Measurements from ENCODE around the gene CEP128.

Gene CEP128

DNA sequence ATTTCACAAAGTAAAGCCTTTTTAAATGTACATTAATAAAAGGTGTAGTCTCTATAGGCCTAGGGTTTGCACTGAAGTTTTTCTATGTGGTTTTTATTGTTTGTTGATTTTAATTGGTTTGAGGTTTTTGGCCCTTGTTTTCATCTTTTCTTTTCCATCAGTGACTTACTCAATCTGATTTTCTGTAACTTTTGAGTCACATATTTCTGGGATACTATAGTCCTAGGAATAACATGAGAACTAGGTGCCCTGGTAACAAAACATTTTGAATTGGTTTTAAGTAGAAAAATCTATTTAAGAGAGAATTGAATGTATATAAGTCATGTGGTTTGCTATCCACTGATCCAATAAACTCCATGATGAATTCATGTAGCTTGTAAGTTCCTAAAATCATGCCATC, 311.9 kb downstream of the CEP128 start:
- H3K27me3 ChIP-seq (ENCODE audit: control insufficient read depth, insufficient read depth, low read length) = no peaks in the 10 kb centered on the region
- no peak overlapping the region for H3K9ac ChIP-seq (ENCODE audit: low read depth, low read length)
- no peaks in the 10 kb centered on the region for H3K9me3 ChIP-seq (replicated peaks; ENCODE audit: low read length)
- no peaks in the 10 kb centered on the region for H3K36me3 ChIP-seq (ENCODE audit: insufficient read depth, low read length)
- no peak overlapping the region for H3K4me2 ChIP-seq (ENCODE audit: low read length)
- H3K4me3 ChIP-seq (ENCODE audit: low read length) = no peak overlapping the region
- H3K4me1 ChIP-seq (ENCODE audit: control insufficient read depth, insufficient read depth, low read length) = no peaks in the 10 kb centered on the region

- Histone ChIP-seq H3K27me3 (ENCODE audit: control insufficient read depth, insufficient read depth, low read length) (no peaks in the 10 kb centered on the region), H3K4me1 (ENCODE audit: control insufficient read depth, insufficient read depth, low read length) (no peaks in the 10 kb centered on the region), H3K9me3 (replicated peaks; ENCODE audit: low read length) (no peaks in the 10 kb centered on the region), H3K4me3 (ENCODE audit: low read length) (no peak overlapping the region), H3K36me3 (ENCODE audit: insufficient read depth, low read length) (no peaks in the 10 kb centered on the region), H3K4me2 (ENCODE audit: low read length) (no peak overlapping the region), H3K9ac (ENCODE audit: low read depth, low read length) (no peak overlapping the region)
Observed at GRCh38 chr14:80628547-80628946, 313.0 kb downstream of the CEP128 start.

- no peaks in the 10 kb centered on the region for H3K4me1 ChIP-seq (ENCODE audit: control insufficient read depth, insufficient read depth, low read length)
- H3K36me3 ChIP-seq (ENCODE audit: insufficient read depth, low read length) = no peaks in the 10 kb centered on the region
- no peak overlapping the region for H3K4me3 ChIP-seq (ENCODE audit: low read length)
- H3K9me3 ChIP-seq (replicated peaks; ENCODE audit: low read length) = no peaks in the 10 kb centered on the region
- H3K27me3 ChIP-seq (ENCODE audit: control insufficient read depth, insufficient read depth, low read length) = no peaks in the 10 kb centered on the region
- no peak overlapping the region for H3K4me2 ChIP-seq (ENCODE audit: low read length)
- no peak overlapping the region for H3K9ac ChIP-seq (ENCODE audit: low read depth, low read length)
Observed at GRCh38 chr14:80627745-80628144, 313.8 kb downstream of the CEP128 start.

- no peak overlapping the region for H3K9ac ChIP-seq (ENCODE audit: low read depth, low read length)
- H3K36me3 ChIP-seq (ENCODE audit: insufficient read depth, low read length) = no peaks in the 10 kb centered on the region
- H3K4me3 ChIP-seq (ENCODE audit: low read length) = no peak overlapping the region
- H3K27me3 ChIP-seq (ENCODE audit: control insufficient read depth, insufficient read depth, low read length) = no peaks in the 10 kb centered on the region
- H3K9me3 ChIP-seq (replicated peaks; ENCODE audit: low read length) = no peaks in the 10 kb centered on the region
- H3K4me1 ChIP-seq (ENCODE audit: control insufficient read depth, insufficient read depth, low read length) = peaks cover 8% of the 10 kb centered on the region
- no peak overlapping the region for H3K4me2 ChIP-seq (ENCODE audit: low read length)
Observed at GRCh38 chr14:80624581-80624980, 317.0 kb downstream of the CEP128 start.

DNA sequence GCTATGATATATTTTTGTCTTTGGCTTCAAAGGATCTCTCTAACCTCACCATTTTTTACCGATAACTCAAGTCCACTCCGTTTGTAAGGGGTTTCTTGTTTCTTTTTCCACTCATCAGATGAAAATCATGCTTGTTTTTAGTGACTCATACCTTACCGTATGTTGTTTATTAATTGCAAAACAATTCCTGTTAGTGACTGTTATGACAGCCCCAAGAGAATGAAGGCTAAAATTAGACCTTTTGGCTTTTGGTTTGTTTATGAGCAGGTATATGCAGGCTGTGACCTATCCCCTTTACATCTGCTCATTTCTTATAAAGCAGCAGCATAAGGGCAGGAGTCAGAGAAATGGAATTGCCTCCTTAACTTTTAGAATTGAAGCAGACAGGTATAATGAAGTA, 319.8 kb downstream of the CEP128 start:
- no peak overlapping the region for H3K9ac ChIP-seq (ENCODE audit: low read depth, low read length)
- H3K9me3 ChIP-seq (replicated peaks; ENCODE audit: low read length) = no peaks in the 10 kb centered on the region
- H3K36me3 ChIP-seq (ENCODE audit: insufficient read depth, low read length) = no peaks in the 10 kb centered on the region

DNA sequence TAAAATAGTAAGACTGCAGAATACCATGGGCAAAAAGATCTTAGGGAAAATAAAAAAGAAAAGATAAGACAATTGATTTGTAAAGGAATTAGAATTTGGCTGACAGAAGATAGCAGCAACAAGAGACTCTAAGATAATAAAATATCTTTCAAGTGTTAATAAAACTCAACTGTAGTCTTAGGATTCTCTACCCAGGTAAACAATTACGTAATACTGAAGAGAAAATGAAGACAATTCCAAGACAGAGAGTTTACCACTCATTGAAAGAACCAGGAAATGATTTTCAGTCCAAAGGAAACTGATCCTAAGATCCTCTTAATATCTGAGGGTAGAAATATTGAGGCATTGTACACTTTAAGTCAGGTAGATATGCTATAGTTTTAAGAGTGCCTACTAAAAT, 321.1 kb downstream of the CEP128 start:
- Histone ChIP-seq H3K4me1 (ENCODE audit: control insufficient read depth, insufficient read depth, low read length) (peaks cover 8% of the 10 kb centered on the region), H3K4me2 (ENCODE audit: low read length) (no peak overlapping the region), H3K4me3 (ENCODE audit: low read length) (no peak overlapping the region), H3K36me3 (ENCODE audit: insufficient read depth, low read length) (no peaks in the 10 kb centered on the region), H3K9ac (ENCODE audit: low read depth, low read length) (no peak overlapping the region), H3K9me3 (replicated peaks; ENCODE audit: low read length) (no peaks in the 10 kb centered on the region), H3K27me3 (ENCODE audit: control insufficient read depth, insufficient read depth, low read length) (no peaks in the 10 kb centered on the region)

More for the DNA sequence above, 319.8 kb downstream of the CEP128 start:
- no peak overlapping the region for H3K4me3 ChIP-seq (ENCODE audit: low read length)
- H3K27me3 ChIP-seq (ENCODE audit: control insufficient read depth, insufficient read depth, low read length) = no peaks in the 10 kb centered on the region
- H3K4me1 ChIP-seq (ENCODE audit: control insufficient read depth, insufficient read depth, low read length) = peaks cover 8% of the 10 kb centered on the region
- H3K4me2 ChIP-seq (ENCODE audit: low read length) = peak overlapping the region; percentile 21

- Histone ChIP-seq H3K4me2 (ENCODE audit: low read length) (no peak overlapping the region), H3K4me3 (ENCODE audit: low read length) (no peak overlapping the region), H3K9ac (ENCODE audit: low read depth, low read length) (no peak overlapping the region)
Observed at GRCh38 chr14:80618751-80619329, 322.7 kb downstream of the CEP128 start.

GRCh38 chr14:80615831-80616230, 325.7 kb downstream of the CEP128 start:
- H3K27me3 ChIP-seq (ENCODE audit: control insufficient read depth, insufficient read depth, low read length) = no peaks in the 10 kb centered on the region
- H3K9me3 ChIP-seq (replicated peaks; ENCODE audit: low read length) = no peaks in the 10 kb centered on the region
- H3K4me1 ChIP-seq (ENCODE audit: control insufficient read depth, insufficient read depth, low read length) = no peaks in the 10 kb centered on the region

More at GRCh38 chr14:80618751-80619329, 322.7 kb downstream of the CEP128 start:
- Histone ChIP-seq H3K9me3 (replicated peaks; ENCODE audit: low read length) (no peaks in the 10 kb centered on the region), H3K36me3 (ENCODE audit: insufficient read depth, low read length) (no peaks in the 10 kb centered on the region), H3K4me1 (ENCODE audit: control insufficient read depth, insufficient read depth, low read length) (peaks cover 8% of the 10 kb centered on the region), H3K27me3 (ENCODE audit: control insufficient read depth, insufficient read depth, low read length) (no peaks in the 10 kb centered on the region)

DNA sequence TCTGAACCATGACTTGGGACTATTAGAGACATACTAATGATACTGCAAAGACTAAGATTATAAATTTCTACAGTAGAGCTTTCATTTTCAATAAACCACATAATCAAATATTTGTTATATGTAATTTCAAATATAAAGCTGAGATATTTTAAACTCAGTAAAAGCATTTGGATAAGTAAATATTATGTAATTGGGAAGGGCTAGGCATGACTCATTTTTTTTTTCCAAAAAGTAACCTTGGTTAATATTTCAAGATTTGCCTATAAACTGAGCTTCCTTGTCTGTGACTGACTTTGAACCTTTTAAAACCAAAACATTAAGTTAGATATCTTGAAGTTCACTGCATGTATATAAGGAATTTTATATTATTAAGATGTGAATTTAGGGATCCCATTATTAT, 332.5 kb downstream of the CEP128 start:
- Histone ChIP-seq H3K4me2 (ENCODE audit: low read length) (no peak overlapping the region), H3K4me1 (ENCODE audit: control insufficient read depth, insufficient read depth, low read length) (no peaks in the 10 kb centered on the region), H3K9me3 (replicated peaks; ENCODE audit: low read length) (no peaks in the 10 kb centered on the region), H3K27me3 (ENCODE audit: control insufficient read depth, insufficient read depth, low read length) (no peaks in the 10 kb centered on the region), H3K36me3 (ENCODE audit: insufficient read depth, low read length) (no peaks in the 10 kb centered on the region), H3K9ac (ENCODE audit: low read depth, low read length) (no peak overlapping the region), H3K4me3 (ENCODE audit: low read length) (no peak overlapping the region)

More at GRCh38 chr14:80615831-80616230, 325.7 kb downstream of the CEP128 start:
- no peak overlapping the region for H3K9ac ChIP-seq (ENCODE audit: low read depth, low read length)
- H3K4me2 ChIP-seq (ENCODE audit: low read length) = no peak overlapping the region
- H3K36me3 ChIP-seq (ENCODE audit: insufficient read depth, low read length) = no peaks in the 10 kb centered on the region
- H3K4me3 ChIP-seq (ENCODE audit: low read length) = no peak overlapping the region

DNA sequence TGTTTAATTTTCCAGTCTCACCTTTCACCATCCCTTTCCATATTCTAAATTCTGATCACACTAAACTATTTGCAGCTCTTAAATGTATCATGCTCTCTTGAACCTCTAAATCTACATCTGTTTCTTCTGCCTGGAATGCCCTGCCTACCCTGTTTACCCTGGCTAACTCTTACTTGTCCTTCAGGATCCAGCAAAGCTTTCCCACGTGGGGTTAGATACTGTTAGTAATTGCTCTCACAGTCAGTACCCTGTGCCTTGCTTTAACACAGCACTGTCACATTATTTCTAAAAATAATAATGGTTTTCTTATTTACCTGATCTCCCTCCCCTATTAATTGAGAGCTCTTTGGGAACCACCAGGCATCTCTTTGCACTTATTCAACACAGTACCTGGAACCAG, 333.0 kb downstream of the CEP128 start:
- no peaks in the 10 kb centered on the region for H3K9me3 ChIP-seq (replicated peaks; ENCODE audit: low read length)
- H3K9ac ChIP-seq (ENCODE audit: low read depth, low read length) = no peak overlapping the region
- no peaks in the 10 kb centered on the region for H3K36me3 ChIP-seq (ENCODE audit: insufficient read depth, low read length)
- no peak overlapping the region for H3K4me3 ChIP-seq (ENCODE audit: low read length)
- no peaks in the 10 kb centered on the region for H3K27me3 ChIP-seq (ENCODE audit: control insufficient read depth, insufficient read depth, low read length)
- H3K4me2 ChIP-seq (ENCODE audit: low read length) = no peak overlapping the region
- no peaks in the 10 kb centered on the region for H3K4me1 ChIP-seq (ENCODE audit: control insufficient read depth, insufficient read depth, low read length)

DNA sequence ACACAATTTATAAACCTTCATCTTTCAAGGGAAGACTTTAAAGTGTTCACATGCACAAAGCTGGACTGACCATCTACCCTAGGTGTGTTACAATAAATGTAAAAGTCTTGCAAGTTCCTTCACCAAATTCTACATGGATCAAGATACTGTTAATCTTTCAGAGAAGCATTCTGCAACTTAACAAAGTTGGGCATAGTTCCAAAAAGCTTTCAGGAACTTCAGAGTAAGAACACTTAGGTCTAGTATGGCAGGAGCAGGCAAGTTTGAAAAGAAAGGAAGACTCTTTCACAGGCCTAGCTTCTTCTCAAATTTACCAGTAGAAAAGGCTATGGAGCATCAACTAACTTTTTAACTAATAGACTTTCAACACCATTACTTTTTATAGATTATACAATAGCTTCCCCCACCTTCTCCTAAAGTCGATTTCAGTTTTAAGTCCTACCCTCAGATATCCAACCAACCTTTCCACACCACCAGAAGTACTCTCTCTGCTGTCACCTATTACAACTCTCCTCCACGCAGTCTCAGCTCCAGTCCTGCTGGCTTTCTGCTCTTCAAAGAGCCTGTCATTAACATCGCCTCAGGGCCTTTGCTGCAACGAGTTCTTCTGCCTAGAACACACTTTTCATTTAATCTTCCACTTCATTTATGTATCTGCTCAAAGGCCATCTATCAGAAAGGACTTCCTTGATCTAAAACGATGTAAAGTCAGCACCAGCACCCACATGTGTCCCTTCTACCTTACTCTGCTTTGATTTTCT, 333.9 kb downstream of the CEP128 start:
- Histone ChIP-seq H3K4me3 (ENCODE audit: low read length) (no peak overlapping the region), H3K9ac (ENCODE audit: low read depth, low read length) (no peak overlapping the region), H3K9me3 (replicated peaks; ENCODE audit: low read length) (no peaks in the 10 kb centered on the region), H3K36me3 (ENCODE audit: insufficient read depth, low read length) (no peaks in the 10 kb centered on the region), H3K4me2 (ENCODE audit: low read length) (no peak overlapping the region), H3K4me1 (ENCODE audit: control insufficient read depth, insufficient read depth, low read length) (no peaks in the 10 kb centered on the region), H3K27me3 (ENCODE audit: control insufficient read depth, insufficient read depth, low read length) (no peaks in the 10 kb centered on the region)

DNA sequence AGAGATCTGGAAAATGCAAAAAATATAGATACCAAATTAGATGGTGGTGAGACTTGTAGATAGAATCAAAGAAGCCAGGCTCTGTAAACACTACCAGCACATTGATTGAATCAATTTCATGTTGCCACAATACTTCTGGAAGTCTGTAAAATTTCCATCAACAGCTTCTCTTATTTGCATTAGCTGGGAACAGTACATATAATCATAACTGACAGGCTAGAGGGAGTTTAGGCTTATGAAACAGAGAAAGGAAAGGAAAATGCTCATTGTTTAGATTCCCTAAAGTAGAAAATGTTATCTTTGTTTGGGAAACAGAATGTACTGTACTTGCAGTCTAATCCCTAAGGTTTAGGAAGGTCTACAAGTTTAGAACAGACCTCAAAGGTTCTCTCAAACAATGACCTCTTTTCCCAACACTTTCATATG, 335.2 kb downstream of the CEP128 start:
- H3K9me3 ChIP-seq (replicated peaks; ENCODE audit: low read length) = no peaks in the 10 kb centered on the region
- H3K27me3 ChIP-seq (ENCODE audit: control insufficient read depth, insufficient read depth, low read length) = no peaks in the 10 kb centered on the region
- H3K4me1 ChIP-seq (ENCODE audit: control insufficient read depth, insufficient read depth, low read length) = no peaks in the 10 kb centered on the region
- no peak overlapping the region for H3K4me3 ChIP-seq (ENCODE audit: low read length)
- no peak overlapping the region for H3K9ac ChIP-seq (ENCODE audit: low read depth, low read length)
- no peak overlapping the region for H3K4me2 ChIP-seq (ENCODE audit: low read length)
- no peaks in the 10 kb centered on the region for H3K36me3 ChIP-seq (ENCODE audit: insufficient read depth, low read length)

All from skeletal muscle satellite cell (primary cell).